Esophagus muscularis mucosa (tissue), 4 donors: ENCODE data around the gene KIF5C. TPM values are rescaled to one million over a fixed set of nuclear protein-coding genes. Genes with fewer than 3 reads are reported as not detected.

Experiments used
- DNase-seq: peaks from one replicate; pipeline ENCODE4 v3.0.0-alpha.2; 2017; ENCODE audit errors: extremely low spot score
- H3K27ac ChIP-seq, 4 donors: fragments of 200-600 bp; sonication (generic); replicated peaks in 1 of 4; 1 replicate in 3 of 4; 2 replicates in 1 of 4; pipeline ENCODE4 v1.5.1; 2016 to 2019; ENCODE audit warnings: mild to moderate bottlenecking in 1 of 4
- H3K27me3 ChIP-seq, 4 donors: fragments of 200-600 bp; sonication (generic); one replicate each; pipeline versions ENCODE4 v1.5.1 to v1.6.0; 2016 to 2019
- H3K36me3 ChIP-seq, 4 donors: fragments of 200-600 bp; sonication (generic); one replicate each; pipeline ENCODE4 v1.5.1; 2016 to 2019
- H3K4me1 ChIP-seq, 4 donors: fragments of 200-600 bp; sonication (generic); one replicate each; pipeline ENCODE4 v1.5.1; 2016 to 2019
- H3K4me3 ChIP-seq, 4 donors: fragments of 200-600 bp; sonication (generic); 1 replicate in 2 of 4; 2 replicates in 2 of 4; pipeline ENCODE4 v1.5.1; 2016 to 2019; ENCODE audit warnings: mild to moderate bottlenecking in 4 of 4, moderate library complexity in 1 of 4
- H3K9me3 ChIP-seq, 4 donors: fragments of 200-600 bp; sonication (generic); 1 replicate in 3 of 4; 2 replicates in 1 of 4; pipeline ENCODE4 v1.5.1; 2016 to 2019
- CTCF ChIP-seq, 3 experiments: fragments of 200-600 bp in 2 of 3; fragments of 450-650 bp in 1 of 3; sonication (generic) in 2 of 3; IDR thresholded peaks; one replicate each; pipeline ENCODE4 v1.5.1; 2017 to 2019; ENCODE audit warnings: antibody characterized with exemption in 3 of 3, mild to moderate bottlenecking in 2 of 3, moderate library complexity in 1 of 3
- EP300 ChIP-seq: sonication (generic); formaldehyde crosslinking; IDR thresholded peaks from one replicate; pipeline ENCODE4 v1.6.1; 2017; ENCODE audit warnings: antibody characterized with exemption
- POLR2A ChIP-seq: fragments of 450-650 bp; IDR thresholded peaks from one replicate; pipeline ENCODE4 v1.6.1; 2017; ENCODE audit warnings: antibody characterized with exemption, moderate library complexity, mild to moderate bottlenecking, low read depth
- POLR2AphosphoS5 ChIP-seq, 2 donors: sonication (generic); formaldehyde crosslinking; IDR thresholded peaks; one replicate each; pipeline ENCODE4 v1.6.1; 2017; ENCODE audit warnings: antibody characterized with exemption in 2 of 2
- WGBS: methylation state at CpG from one replicate; pipeline ENCODE4 v1.1.5; 2018; 5-methylcytosine and 5-hydroxymethylcytosine counted together
- intact Hi-C: fragments of 100-400 bp; cut with DNase I; formaldehyde crosslinking; loops from one replicate; pipeline ENCODE4 v1.15.1; 2023
- total RNA-seq, 4 donors: library from RNA; depleted of rRNA; stranded (reverse); fragments of >200 nt; gene quantifications; one replicate each; pipeline versions ENCODE4 v1.1.0 to v1.2.1, GENCODE V29; 2016

KIF5C gene
- total RNA-seq, 4 donors from 2014 or later, result 2.9 to 4.6 (median 3.2) TPM

GRCh38 chr2:149021271-149021719 is 146.3 kb downstream of the KIF5C start:
- H3K9me3 ChIP-seq, result no peaks in the 10 kb centered on the region
- H3K27me3 ChIP-seq, result no peaks in the 10 kb centered on the region
- intact Hi-C loops, result no loop called here
- no peak overlapping the region for H3K4me3 ChIP-seq
- 89% methylated on average over 5 of the region's 5 CpGs for WGBS
- H3K4me1 ChIP-seq, result peaks cover 0 to 7% (median 6%) of the 10 kb centered on the region in 4 donors
- TF ChIP-seq EP300 (no peak), POLR2A (no peak), POLR2AphosphoS5 (IDR thresholded peaks at IDR 0.05) (no peak), CTCF (IDR thresholded peaks at IDR 0.05) (no peak)
- H3K27ac ChIP-seq, result no peak overlapping the region
- no peak for DNase-seq
- no peaks in the 10 kb centered on the region for H3K36me3 ChIP-seq

- no peak overlapping the region for H3K27ac ChIP-seq
- peak; percentile 89 for DNase-seq
- no peak overlapping the region for H3K4me3 ChIP-seq
- intact Hi-C loops, result no loop called here
- H3K9me3 ChIP-seq, result no peaks in the 10 kb centered on the region
- WGBS, result 87% methylated on average over 6 of the region's 6 CpGs
- H3K36me3 ChIP-seq, result no peaks in the 10 kb centered on the region
- H3K4me1 ChIP-seq, result peaks cover 0 to 7% (median 6%) of the 10 kb centered on the region in 4 donors
- no peak for TF ChIP-seq POLR2AphosphoS5 (IDR thresholded peaks at IDR 0.05)
- TF ChIP-seq POLR2A, result no peak
- no peak for TF ChIP-seq EP300
- no peak for TF ChIP-seq CTCF (IDR thresholded peaks at IDR 0.05)
- no peaks in the 10 kb centered on the region for H3K27me3 ChIP-seq
Measured at GRCh38 chr2:149021761-149022160, 146.7 kb downstream of the KIF5C start.

- no peak overlapping the region for H3K27ac ChIP-seq
- no peaks in the 10 kb centered on the region for H3K36me3 ChIP-seq
- H3K4me1 ChIP-seq, result no peaks in the 10 kb centered on the region
- intact Hi-C loops, result no loop called here
- TF ChIP-seq POLR2AphosphoS5 (IDR thresholded peaks at IDR 0.05) (no peak), EP300 (no peak), POLR2A (no peak), CTCF (IDR thresholded peaks at IDR 0.05) (no peak)
- H3K27me3 ChIP-seq, result no peaks in the 10 kb centered on the region
- H3K4me3 ChIP-seq, result no peak overlapping the region
- DNase-seq, result peak; percentile 37
- WGBS, result 93% methylated on average over 6 of the region's 6 CpGs
- no peaks in the 10 kb centered on the region for H3K9me3 ChIP-seq
Measured at GRCh38 chr2:149023091-149023490, 148.1 kb downstream of the KIF5C start.

- Histone ChIP-seq H3K36me3 (no peaks in the 10 kb centered on the region), H3K27ac (no peak overlapping the region), H3K4me1 (no peaks in the 10 kb centered on the region), H3K9me3 (no peaks in the 10 kb centered on the region), H3K4me3 (no peak overlapping the region), H3K27me3 (peaks cover 0 to 12% (median 0%) of the 10 kb centered on the region in 4 donors)
- no peak for TF ChIP-seq POLR2A
- 71% methylated on average over 7 of the region's 7 CpGs for WGBS
- DNase-seq, result peak; percentile 89
- intact Hi-C loops, result no loop called here
Measured at GRCh38 chr2:149027590-149028250, 152.7 kb downstream of the KIF5C start.

GRCh38 chr2:149028377-149028776 is 153.3 kb downstream of the KIF5C start:
- H3K27me3 ChIP-seq, result peaks cover 0 to 12% (median 0%) of the 10 kb centered on the region in 4 donors
- WGBS, result 83% methylated on average over 6 of the region's 6 CpGs
- H3K4me1 ChIP-seq, result no peaks in the 10 kb centered on the region
- no peaks in the 10 kb centered on the region for H3K9me3 ChIP-seq
- TF ChIP-seq POLR2A, result no peak
- no peak for TF ChIP-seq EP300
- no peak for TF ChIP-seq POLR2AphosphoS5 (IDR thresholded peaks at IDR 0.05)
- TF ChIP-seq CTCF (IDR thresholded peaks at IDR 0.05), result no peak
- intact Hi-C loops, result no loop called here
- peak; percentile 81 for DNase-seq
- no peaks in the 10 kb centered on the region for H3K36me3 ChIP-seq
- H3K4me3 ChIP-seq, result no peak overlapping the region
- no peak overlapping the region for H3K27ac ChIP-seq
